IgD-negative memory B cell (primary cell): ENCODE measurements around the gene NDUFV1. TPM values are rescaled to one million over a fixed set of nuclear protein-coding genes. Genes with fewer than 3 reads are reported as not detected.
A peak's percentile ranks its signal among the peaks of the same experiment; 100 is the strongest.

Experiments used
- H3K27ac Mint-ChIP-seq, 3 donors: one replicate each; pipeline ENCODE4 v1.8.0; 2020 to 2022; ENCODE audit warnings: mild to moderate bottlenecking in 3 of 3, mixed read lengths in 3 of 3, moderate library complexity in 1 of 3
- H3K27me3 Mint-ChIP-seq: one replicate; pipeline ENCODE4 v1.8.0; 2021; ENCODE audit warnings: mixed read lengths
- H3K36me3 Mint-ChIP-seq: one replicate; pipeline ENCODE4 v1.8.0; 2020; ENCODE audit warnings: mild to moderate bottlenecking, mixed read lengths
- H3K4me1 Mint-ChIP-seq, 3 donors: one replicate each; pipeline ENCODE4 v1.8.0; 2020 to 2022; ENCODE audit warnings: mixed read lengths in 3 of 3, mild to moderate bottlenecking in 1 of 3
- H3K4me3 Mint-ChIP-seq, 4 donors: one replicate each; pipeline ENCODE4 v1.8.0; 2020 to 2022; ENCODE audit warnings: mild to moderate bottlenecking in 4 of 4, mixed read lengths in 4 of 4, moderate library complexity in 3 of 4
- H3K9me3 Mint-ChIP-seq, 3 donors: one replicate each; pipeline ENCODE4 v1.8.0; 2020 to 2021; ENCODE audit warnings: mixed read lengths in 3 of 3, mild to moderate bottlenecking in 1 of 3
- polyA plus RNA-seq: library from polyadenylated mRNA; unstranded; fragments of 300-500 nt; fragmentation: Illumina TruSeq; gene quantifications from one replicate; pipeline ENCODE4 v1.2.3, GENCODE V29; 2021

The NDUFV1 gene
- polyA plus RNA-seq, 1 donor from 2014 or later, result 121 TPM

GRCh38 chr11:67644042-67644441 lies 37.3 kb downstream of the NDUFV1 start:
- H3K9me3 Mint-ChIP-seq, result peaks cover 0 to 4% (median 0%) of the 10 kb centered on the region in 3 donors
- H3K27me3 Mint-ChIP-seq, result peaks cover 15% of the 10 kb centered on the region
- no peak overlapping the region for H3K4me3 Mint-ChIP-seq
- peak overlapping the region in 1 of 3 donors; percentile 31 for H3K27ac Mint-ChIP-seq
- peaks cover 26 to 29% (median 26%) of the 10 kb centered on the region in 3 donors for H3K4me1 Mint-ChIP-seq
- peaks cover 1% of the 10 kb centered on the region for H3K36me3 Mint-ChIP-seq

DNA sequence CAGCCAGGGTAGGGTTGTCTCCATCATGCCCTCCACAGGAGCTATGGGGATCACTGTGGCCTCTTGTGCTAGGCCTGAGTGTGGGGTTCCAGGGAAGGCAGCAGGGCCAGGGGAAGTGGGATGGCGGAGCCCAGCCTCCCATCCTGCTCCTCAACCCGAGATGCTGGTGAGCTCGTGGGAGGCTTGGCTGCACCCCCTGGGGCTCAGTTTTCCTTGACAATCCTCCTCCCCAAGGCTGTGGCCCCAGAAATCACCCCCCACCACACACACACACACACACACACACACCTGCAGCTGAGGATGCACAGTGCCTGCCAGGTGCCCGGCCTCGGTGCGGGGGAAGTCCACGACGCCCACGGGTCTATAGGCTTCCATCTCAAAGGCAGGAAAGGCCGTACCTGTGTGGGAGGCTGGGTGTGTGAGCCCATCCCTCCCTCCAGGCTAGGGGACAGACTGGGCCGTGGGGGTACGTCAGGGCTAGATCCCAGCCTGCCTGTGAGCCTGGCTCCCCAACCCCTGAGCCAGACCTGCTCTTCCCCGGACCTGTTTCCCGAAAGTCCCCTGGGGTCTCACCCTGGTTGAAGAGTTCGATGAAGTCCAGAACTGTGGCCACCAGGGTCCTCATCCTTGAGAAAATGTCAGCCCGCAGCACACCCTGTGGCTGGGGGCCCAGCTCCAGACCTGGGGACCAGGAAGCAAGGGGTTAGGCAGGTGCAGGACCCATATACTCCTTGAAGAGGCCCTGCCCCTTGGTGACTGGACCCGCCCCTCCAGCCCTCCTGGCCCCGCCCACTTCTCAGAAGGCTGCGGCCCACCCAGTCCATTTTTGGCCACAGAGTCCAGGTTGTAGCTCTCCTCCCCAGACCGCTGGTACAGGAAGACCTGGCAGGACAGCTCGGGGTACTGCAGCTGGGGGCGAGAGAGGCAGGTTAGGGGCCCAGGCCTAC lies 38.0 kb downstream of the NDUFV1 start:
- H3K4me3 Mint-ChIP-seq, result no peak overlapping the region
- peaks cover 15% of the 10 kb centered on the region for H3K27me3 Mint-ChIP-seq
- no peak overlapping the region for H3K27ac Mint-ChIP-seq
- peaks cover 1% of the 10 kb centered on the region for H3K36me3 Mint-ChIP-seq
- peaks cover 0 to 4% (median 0%) of the 10 kb centered on the region in 3 donors for H3K9me3 Mint-ChIP-seq
- H3K4me1 Mint-ChIP-seq, result peaks cover 29 to 35% (median 33%) of the 10 kb centered on the region in 3 donors

GRCh38 chr11:67645521-67646461 lies 39.1 kb downstream of the NDUFV1 start:
- peak overlapping the region in 2 of 3 donors; percentile 80 to 93 for H3K27ac Mint-ChIP-seq
- peaks cover 1% of the 10 kb centered on the region for H3K36me3 Mint-ChIP-seq
- peaks cover 38 to 45% (median 44%) of the 10 kb centered on the region in 3 donors for H3K4me1 Mint-ChIP-seq
- H3K27me3 Mint-ChIP-seq, result peaks cover 10% of the 10 kb centered on the region
- H3K4me3 Mint-ChIP-seq, result peak overlapping the region; percentile 9 to 91 (median 46)
- H3K9me3 Mint-ChIP-seq, result peaks cover 0 to 4% (median 0%) of the 10 kb centered on the region in 3 donors

DNA sequence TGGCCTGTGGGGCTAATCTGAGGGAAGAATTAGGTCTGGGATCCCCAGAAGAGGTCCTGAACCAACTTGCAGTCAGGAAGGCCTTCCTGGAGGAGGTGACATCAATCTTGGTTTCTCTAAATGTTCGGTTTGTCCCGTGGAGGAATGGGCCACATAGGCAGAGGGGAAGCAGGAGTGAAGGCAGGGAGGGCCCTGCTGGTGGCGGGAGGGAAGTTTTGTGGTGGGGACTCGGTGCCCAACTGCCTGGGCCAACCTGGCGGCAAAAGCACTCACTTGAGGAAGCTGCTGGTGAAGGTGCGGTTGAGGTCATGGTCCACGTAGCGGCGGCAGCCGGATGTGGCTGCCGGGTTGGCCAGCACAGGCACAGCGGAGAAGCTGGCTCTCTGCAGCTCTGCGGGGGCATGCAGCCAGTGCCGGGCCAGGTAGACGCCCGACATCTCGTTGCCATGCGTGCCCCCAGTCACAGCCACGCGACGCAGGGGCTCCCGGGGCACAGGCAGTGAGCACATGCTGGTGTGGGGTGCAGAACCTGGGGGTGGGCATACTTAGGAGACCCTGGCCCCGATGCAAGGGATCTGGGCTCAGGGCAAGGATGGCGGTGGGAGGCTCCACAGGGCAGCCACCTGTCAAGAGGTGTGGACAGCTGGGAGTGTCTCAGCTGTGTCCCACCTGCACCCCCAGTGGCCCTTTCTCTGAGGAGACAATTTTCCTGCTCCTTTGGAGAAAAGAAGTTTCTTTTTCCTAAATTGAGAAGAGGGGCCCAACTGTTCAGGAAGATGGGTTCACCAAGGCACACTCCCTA lies 40.0 kb downstream of the NDUFV1 start:
- H3K4me3 Mint-ChIP-seq, result peak overlapping the region; percentile 9 to 91 (median 74)
- H3K36me3 Mint-ChIP-seq, result peaks cover 1% of the 10 kb centered on the region
- H3K4me1 Mint-ChIP-seq, result peaks cover 39 to 47% (median 44%) of the 10 kb centered on the region in 3 donors
- H3K27ac Mint-ChIP-seq, result peak overlapping the region; percentile 61 to 93 (median 80)
- H3K9me3 Mint-ChIP-seq, result peaks cover 0 to 4% (median 0%) of the 10 kb centered on the region in 3 donors
- H3K27me3 Mint-ChIP-seq, result peaks cover 10% of the 10 kb centered on the region

GRCh38 chr11:67647471-67647870 lies 40.7 kb downstream of the NDUFV1 start:
- Mint-ChIP-seq H3K9me3 (peaks cover 0 to 2% (median 0%) of the 10 kb centered on the region in 3 donors), H3K4me3 (peak overlapping the region in 3 of 4 donors; percentile 63 to 94 (median 84)), H3K4me1 (peaks cover 39 to 47% (median 44%) of the 10 kb centered on the region in 3 donors), H3K27ac (peak overlapping the region in 2 of 3 donors; percentile 31 to 78), H3K36me3 (peaks cover 1% of the 10 kb centered on the region), H3K27me3 (peaks cover 9% of the 10 kb centered on the region)

GRCh38 chr11:67648140-67648795 lies 41.5 kb downstream of the NDUFV1 start:
- Mint-ChIP-seq H3K27me3 (peaks cover 6% of the 10 kb centered on the region), H3K27ac (peak overlapping the region; percentile 31 to 78 (median 31)), H3K36me3 (peaks cover 1% of the 10 kb centered on the region), H3K4me3 (peak overlapping the region; percentile 13 to 98 (median 78)), H3K9me3 (peaks cover 0 to 2% (median 0%) of the 10 kb centered on the region in 3 donors), H3K4me1 (peaks cover 39 to 47% (median 44%) of the 10 kb centered on the region in 3 donors)

- Mint-ChIP-seq H3K9me3 (peaks cover 0 to under 1% (median 0%) of the 10 kb centered on the region in 3 donors), H3K27ac (peak overlapping the region in 2 of 3 donors; percentile 60 to 64), H3K36me3 (peaks cover 1% of the 10 kb centered on the region), H3K4me3 (peak overlapping the region; percentile 88 to 98 (median 92)), H3K27me3 (peaks cover 5% of the 10 kb centered on the region), H3K4me1 (peaks cover 39 to 46% (median 44%) of the 10 kb centered on the region in 3 donors)
Observed at GRCh38 chr11:67648796-67649613, 42.3 kb downstream of the NDUFV1 start.

DNA sequence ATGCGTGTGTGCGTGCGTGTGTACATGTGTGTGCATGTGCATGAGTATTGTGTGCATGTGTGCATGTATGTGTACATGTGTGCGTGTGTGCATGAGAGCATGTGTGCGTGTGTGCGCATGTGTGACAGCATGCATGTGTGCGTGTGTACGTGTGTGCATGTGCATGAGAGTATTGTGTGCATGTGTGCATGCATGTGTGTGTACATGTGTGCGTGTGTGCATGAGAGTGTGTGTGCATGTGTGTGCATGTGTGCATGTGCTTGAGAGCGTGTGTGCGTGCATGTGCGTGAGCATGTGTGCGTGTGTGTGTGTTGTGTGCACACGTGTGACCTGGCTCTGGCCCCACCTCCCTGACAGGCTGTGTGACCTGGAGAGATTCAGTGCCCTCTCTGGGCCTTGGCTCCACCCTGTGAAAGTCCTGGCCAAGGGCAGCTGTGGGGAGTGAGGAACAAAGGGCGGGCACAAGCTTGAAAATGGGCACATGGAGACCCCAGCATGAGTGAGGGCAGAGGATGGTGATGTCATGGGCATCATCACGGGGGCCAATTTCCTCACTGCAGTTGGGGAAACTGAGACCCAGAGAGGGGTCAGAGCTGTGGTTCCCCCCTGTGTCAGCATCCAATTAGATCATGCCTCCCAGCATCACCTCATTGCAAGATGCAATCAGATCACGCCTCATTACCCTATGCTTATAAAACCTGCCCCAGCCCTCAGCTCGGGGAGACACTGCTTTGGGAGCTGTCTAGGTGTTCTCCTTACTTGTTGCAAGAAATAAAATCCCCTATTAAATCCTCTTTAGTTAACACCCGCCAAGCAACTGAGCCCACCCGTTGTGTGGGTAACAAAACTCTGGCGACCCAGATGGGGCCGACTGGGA lies 43.1 kb downstream of the NDUFV1 start:
- H3K9me3 Mint-ChIP-seq, result no peaks in the 10 kb centered on the region
- peaks cover 1% of the 10 kb centered on the region for H3K36me3 Mint-ChIP-seq
- peaks cover 3% of the 10 kb centered on the region for H3K27me3 Mint-ChIP-seq
- H3K4me1 Mint-ChIP-seq, result peaks cover 36 to 44% (median 39%) of the 10 kb centered on the region in 3 donors
- peak overlapping the region; percentile 64 to 92 (median 71) for H3K27ac Mint-ChIP-seq
- peak overlapping the region; percentile 88 to 98 (median 92) for H3K4me3 Mint-ChIP-seq

- Mint-ChIP-seq H3K4me1 (peaks cover 24 to 33% (median 25%) of the 10 kb centered on the region in 3 donors), H3K9me3 (peaks cover 0 to 4% (median 0%) of the 10 kb centered on the region in 3 donors), H3K27me3 (no peaks in the 10 kb centered on the region), H3K27ac (peak overlapping the region in 1 of 3 donors; percentile 76), H3K4me3 (peak overlapping the region in 2 of 4 donors; percentile 14 to 52), H3K36me3 (no peaks in the 10 kb centered on the region)
Observed at GRCh38 chr11:67651976-67652781, 45.4 kb downstream of the NDUFV1 start.

DNA sequence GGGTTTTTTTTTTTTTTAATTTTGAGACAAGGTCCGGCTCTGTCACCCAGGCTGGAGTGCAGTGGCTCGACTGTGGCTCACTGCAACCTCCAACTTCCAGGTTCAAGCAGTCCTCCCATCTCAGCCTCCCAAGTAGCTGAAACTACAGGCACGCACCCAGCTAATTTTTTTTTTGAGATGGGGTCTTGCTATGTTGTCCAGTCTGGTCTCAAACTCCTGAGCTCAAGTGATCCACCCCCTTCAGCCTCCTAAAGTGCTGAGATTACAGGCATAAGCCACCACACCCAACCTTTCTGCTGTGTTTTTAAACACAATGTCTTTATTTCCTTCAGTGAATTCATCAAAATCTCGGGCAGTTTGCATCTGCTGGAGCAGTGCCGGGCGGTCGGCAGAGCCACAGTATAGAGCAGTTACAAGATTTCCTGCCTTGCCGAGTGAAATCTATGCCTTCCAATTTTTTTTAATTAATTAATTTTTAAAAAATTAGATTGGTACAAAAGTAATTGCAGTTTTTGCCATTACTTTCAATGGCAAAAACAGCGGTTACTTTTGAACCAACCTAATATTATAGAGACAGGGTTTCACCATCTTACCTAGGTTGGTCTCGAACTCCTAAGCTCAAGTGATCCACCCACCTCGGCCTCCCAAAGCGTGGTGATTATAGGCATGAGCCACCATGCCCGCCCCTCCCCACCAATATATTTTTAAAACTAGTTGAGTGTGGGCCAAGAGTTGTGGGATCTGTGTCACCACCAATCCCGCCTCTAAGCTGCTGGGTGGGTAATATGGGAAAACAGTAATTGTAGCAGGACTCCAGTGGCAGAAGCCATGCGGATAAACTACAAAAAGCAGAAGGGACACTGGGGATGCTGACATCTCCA lies 46.5 kb downstream of the NDUFV1 start:
- no peaks in the 10 kb centered on the region for H3K27me3 Mint-ChIP-seq
- H3K4me1 Mint-ChIP-seq, result peaks cover 17 to 26% (median 19%) of the 10 kb centered on the region in 3 donors
- H3K36me3 Mint-ChIP-seq, result no peaks in the 10 kb centered on the region
- H3K9me3 Mint-ChIP-seq, result peaks cover 0 to 7% (median 0%) of the 10 kb centered on the region in 3 donors
- peak overlapping the region in 1 of 4 donors; percentile 52 for H3K4me3 Mint-ChIP-seq
- peak overlapping the region in 1 of 3 donors; percentile 35 for H3K27ac Mint-ChIP-seq
